Activated CD4-positive, alpha-beta T cell treated with anti-CD3 and anti-CD28 coated beads for 24 hours (primary cell): Measurements from ENCODE around the gene COL28A1.
"Not testable (repeated sequence)": the region's sequence is repeated elsewhere in the genome, so short reads cannot be mapped to it uniquely, and the experiment has no call there.

ENCODE experiments used
- DNase-seq, 2 donors: peaks; one replicate each; pipeline ENCODE4 v3.0.0-alpha.2; 2020; ENCODE audit warnings: low read depth in 2 of 2

Gene COL28A1

GRCh38 chr7:7464991-7465765 is 70.5 kb downstream of the COL28A1 start:
- DNase-seq = not testable (repeated sequence)

DNA sequence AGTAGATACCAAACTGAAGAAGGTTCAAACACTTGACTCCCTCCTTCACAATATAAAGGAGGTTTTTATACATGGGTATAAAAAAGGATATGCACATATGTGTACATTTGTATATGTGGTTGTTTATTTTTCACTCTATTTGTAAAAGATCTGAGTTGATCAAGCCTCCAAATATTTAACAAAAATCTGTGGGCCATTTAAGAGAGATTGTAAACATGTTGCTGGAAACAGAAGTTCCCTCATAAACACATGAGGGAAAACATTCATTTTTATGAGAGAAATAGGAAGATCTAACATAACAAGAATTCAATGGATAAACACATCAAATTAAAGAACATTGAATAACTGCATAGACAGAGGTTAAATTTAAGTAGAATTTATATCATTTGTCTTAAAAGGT is 81.7 kb downstream of the COL28A1 start:
- no peak for DNase-seq

GRCh38 chr7:7452652-7453051 is 83.0 kb downstream of the COL28A1 start:
- no peak for DNase-seq

DNA sequence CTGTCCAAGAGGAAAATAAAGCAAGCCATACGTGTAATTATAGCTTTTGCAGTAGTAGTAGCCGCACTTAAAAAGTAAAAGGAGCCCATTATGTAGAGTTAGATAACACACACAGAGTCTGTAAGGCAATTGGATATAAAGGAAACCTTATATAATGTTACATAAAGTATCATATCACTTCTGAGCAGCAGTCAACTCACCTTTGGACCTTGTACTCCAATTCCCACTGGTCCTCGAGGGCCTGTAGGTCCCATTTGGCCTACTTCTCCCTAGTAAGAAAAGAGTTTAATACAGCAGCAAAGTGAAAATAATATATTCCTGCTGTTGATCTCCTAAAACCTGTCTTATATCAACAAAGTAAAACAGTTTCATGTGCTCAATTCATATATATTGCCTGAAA is 83.6 kb downstream of the COL28A1 start:
- no peak for DNase-seq

GRCh38 chr7:7449055-7449454 is 86.6 kb downstream of the COL28A1 start:
- no peak for DNase-seq

DNA sequence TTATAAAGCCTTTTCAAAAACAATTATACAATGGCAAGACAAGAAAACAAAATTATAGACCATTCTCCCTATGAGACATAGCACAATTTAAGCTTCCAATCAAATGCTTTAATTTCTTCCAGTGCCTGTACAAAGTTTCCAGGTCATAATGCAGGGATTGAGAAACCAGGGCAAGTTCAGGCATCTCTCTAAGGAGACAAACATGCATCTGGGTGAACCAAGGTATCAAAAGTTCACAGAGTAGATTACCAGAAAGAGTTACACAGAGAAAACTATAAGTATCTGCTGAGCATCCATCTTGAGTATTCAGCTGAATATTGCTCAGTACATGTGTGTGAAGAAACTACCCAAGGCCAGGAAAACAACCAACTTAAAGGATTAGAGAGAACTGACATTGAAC is 89.1 kb downstream of the COL28A1 start:
- DNase-seq = no peak

DNA sequence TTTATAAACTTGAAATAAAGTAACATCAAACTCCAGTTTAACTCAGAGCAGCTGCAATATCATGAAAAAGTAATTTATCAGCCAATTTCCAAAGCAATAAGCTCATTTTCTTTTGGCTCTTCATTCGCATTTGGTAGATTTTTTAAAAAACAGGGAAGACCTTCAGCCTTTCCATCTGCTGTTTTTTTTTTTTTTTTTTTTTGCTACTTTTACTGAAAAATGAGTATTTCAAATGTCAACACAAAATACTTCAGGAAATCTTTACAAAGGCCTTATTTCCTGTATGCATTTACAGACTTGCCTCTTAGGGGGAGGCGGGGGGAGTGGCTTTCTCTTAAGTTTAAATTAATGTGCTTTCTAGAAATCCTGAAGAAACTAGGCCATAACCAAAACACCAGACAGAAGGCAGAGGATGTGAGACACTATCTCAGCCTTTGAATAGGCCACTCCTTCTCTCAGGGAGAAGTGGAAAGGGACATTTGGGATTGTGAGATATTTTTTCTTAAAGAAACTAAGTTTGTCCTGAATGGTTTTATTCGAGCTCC is 91.8 kb downstream of the COL28A1 start:
- DNase-seq = no peak

- no peak for DNase-seq
These were observed 96.1 kb downstream of the COL28A1 start for GRCh38 chr7:7439564-7439963.

DNA sequence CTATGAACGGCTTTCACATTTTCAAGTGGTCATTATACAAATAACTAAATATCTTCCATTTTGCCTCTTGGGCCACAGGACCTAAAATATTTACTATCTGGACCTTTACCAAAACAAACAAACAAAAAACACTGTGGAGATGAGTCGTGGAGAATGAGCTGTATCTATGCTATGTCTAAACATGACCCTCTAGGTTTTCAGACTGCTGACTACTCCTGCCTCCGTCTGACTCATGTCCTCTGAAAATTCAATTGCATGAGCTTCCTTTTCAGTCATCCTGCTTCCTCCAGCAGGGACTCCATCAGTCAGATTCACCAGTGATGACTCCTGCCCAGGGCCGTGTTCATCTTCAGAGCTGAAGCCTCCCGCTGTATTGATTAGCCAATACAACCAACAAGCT is 96.8 kb downstream of the COL28A1 start:
- no peak for DNase-seq

DNA sequence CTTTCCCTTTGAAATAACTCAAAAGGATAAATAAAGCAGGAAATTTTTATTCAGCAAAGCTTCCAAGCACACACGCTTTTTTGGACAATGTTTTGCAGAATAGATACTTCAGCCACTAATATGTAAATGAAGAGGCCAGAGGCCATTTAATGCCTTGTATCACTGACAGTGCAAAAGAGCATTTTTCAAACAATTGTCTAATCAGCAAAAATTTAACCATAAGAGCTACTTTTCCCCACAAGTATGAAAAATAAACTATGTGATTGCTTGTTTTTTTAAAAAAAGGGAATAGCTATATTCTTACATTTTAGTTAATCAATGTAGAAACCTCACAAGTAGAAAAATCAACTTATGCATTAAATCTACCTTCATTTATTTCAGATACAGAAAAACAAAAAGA is 99.7 kb downstream of the COL28A1 start:
- DNase-seq = no peak

GRCh38 chr7:7434329-7434728 is 101.3 kb downstream of the COL28A1 start:
- DNase-seq = no peak

DNA sequence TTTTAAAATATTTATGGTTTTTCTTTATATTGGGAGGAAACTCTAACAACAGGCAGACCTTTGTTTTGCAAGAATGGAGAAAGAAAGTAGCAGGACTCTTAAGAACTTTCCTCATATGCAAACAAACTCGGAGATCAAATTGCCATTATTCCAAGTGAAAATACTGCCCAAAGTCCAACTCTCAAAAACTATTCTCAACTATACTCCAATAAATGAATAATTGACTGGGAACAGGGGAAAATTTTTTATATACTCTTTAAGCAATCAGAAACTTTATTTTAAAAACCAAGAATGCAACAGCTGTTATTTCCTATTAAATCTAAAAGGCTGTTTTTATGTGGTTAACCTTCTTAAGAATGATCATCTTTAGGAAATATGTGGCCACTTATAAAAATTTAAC is 101.9 kb downstream of the COL28A1 start:
- DNase-seq = no peak

DNA sequence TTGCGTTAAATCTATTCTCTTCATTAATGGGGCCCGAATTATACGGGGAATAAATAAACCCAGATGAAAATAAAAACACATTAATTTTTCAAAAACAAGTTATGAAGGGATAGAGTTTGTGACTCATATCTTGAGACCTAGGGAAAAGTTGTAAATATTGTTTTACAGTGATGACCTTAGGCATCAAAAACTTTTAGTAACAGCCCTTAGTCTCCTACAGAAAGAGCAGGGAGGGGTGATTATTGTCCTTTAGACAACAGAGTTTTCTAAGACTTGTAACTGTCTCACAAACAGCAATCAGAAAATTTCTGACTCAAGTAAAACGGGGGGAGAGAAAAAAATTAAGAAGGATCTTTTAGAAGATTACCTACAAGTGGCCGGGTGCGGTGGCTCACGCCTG is 102.7 kb downstream of the COL28A1 start:
- no peak for DNase-seq

- DNase-seq = no peak
These were observed 106.9 kb downstream of the COL28A1 start for GRCh38 chr7:7428806-7429205.

GRCh38 chr7:7427363-7427762 is 108.3 kb downstream of the COL28A1 start:
- DNase-seq = no peak

- DNase-seq = no peak
These were observed 109.0 kb downstream of the COL28A1 start for GRCh38 chr7:7426676-7427075.

DNA sequence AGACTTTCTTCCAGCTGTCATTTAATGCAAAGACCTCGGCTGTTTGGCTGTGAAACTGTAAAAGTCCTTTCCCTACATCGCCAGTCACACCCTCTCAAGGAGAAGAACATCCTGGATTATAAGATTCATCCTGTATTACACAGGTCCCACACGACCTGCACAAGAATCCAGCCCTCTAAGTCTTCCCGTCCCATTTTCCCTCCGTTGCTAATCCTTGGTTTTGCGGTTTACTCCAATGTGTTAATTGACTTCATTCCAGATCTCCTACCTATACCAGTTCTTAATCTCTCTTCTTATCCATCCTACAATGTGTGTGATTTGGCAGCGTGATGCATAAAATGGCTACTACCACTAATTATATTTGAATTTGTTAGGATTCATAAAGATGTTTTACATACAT is 110.4 kb downstream of the COL28A1 start:
- DNase-seq = no peak

DNA sequence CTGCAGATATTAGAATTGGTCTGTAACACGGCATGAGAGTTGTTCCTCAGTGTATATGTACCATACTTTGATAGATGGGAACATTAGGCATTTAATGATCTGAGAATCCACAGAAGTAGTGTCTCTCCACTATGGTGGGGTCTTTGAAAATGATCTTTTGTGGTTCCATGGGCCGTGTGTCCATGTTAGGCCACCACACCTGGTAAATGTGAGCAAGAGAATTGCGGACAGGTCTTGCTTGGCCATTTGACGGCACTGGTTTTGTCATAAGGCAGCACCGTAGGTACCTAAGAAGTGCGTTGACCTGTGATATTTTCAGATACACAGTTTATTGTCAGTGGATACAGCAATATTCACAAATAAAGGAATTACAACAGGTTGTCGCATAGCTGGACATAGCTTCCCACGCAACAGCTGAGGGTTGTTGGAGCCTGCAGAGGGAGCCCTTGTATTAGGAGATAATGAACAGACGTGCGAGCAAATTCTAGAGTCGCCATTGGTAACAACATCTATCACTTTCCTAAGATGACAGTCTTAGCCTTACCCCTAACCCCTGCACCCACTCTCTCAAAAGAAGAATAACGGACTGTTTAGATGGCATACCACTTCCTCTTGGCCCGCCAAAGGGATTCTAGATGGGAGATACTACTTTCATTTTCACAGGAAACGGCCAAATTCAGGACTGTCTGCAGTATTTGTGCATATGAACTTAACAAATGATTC is 111.4 kb downstream of the COL28A1 start:
- DNase-seq = peak in 1 of 2 donors; percentile 19

GRCh38 chr7:7422641-7423040 is 113.0 kb downstream of the COL28A1 start:
- DNase-seq = no peak

DNA sequence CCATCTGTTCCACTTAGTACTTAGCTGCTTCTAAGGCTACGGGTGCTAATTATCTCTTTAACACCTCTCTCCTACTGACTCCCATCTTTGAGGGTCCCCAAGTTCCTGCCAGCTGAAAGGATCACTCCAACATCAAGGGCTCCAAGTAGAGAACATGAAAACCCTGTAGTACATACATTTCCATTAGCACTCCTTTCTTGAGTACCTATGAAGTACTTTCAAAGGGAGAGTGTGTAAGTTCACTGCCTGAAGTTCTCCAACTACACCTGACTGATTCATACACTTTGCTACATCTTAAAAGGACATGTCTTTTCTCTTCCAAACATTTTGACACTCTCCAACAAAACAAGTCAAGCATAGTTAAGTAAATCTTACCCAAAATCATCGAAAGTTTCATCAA is 113.8 kb downstream of the COL28A1 start:
- DNase-seq = no peak

GRCh38 chr7:7418997-7419396 is 116.7 kb downstream of the COL28A1 start:
- DNase-seq = no peak

GRCh38 chr7:7417851-7418250 is 117.8 kb downstream of the COL28A1 start:
- DNase-seq = no peak

- no peak for DNase-seq
These were observed 118.3 kb downstream of the COL28A1 start for GRCh38 chr7:7417414-7417813.
